ENCODE measurements around the gene MMP17. TPM values are rescaled to one million over a fixed set of nuclear protein-coding genes. Genes with fewer than 3 reads are reported as not detected.
A peak's percentile ranks its signal among the peaks of the same experiment; 100 is the strongest.

Gene MMP17
- total and polyA plus RNA-seq, 5 donors from 2014 or later = 0.51 TPM; not detected in 4

- H3K4me1 Mint-ChIP-seq = peaks cover 0 to 37% (median 7%) of the 10 kb centered on the region in 4 donors
- Histone ChIP-seq H3K27me3 (ENCODE audit: control insufficient read depth, insufficient read depth, low read length) (no peaks in the 10 kb centered on the region), H3K4me1 (ENCODE audit: control insufficient read depth, insufficient read depth, low read length, poor library complexity, severe bottlenecking) (peaks cover 18% of the 10 kb centered on the region), H3K4me3 (ENCODE audit: low read depth, low read length) (no peak overlapping the region), H3K9me3 (ENCODE audit: control insufficient read depth in 2 of 2, low read length in 2 of 2) (no peaks in the 10 kb centered on the region), H3K27ac (ENCODE audit: insufficient read depth, low read length, poor library complexity, severe bottlenecking) (no peak overlapping the region), H3K36me3 (ENCODE audit: control insufficient read depth, insufficient read depth, low read length) (no peaks in the 10 kb centered on the region)
- no peak for ATAC-seq (ENCODE audit: low read depth in 2 of 2)
- H3K9me3 Mint-ChIP-seq = no peaks in the 10 kb centered on the region
- H3K36me3 Mint-ChIP-seq = peaks cover 3% of the 10 kb centered on the region
- peak overlapping the region; percentile 52 to 76 (median 66) for H3K4me3 Mint-ChIP-seq
- H3K27ac Mint-ChIP-seq = peak overlapping the region in 2 of 3 donors; percentile 32 to 56
- no peak for DNase-seq
- H3K27me3 Mint-ChIP-seq = no peaks in the 10 kb centered on the region
Measured at GRCh38 chr12:131897875-131898274, 69.7 kb downstream of the MMP17 start.

GRCh38 chr12:131900397-131900796 is 72.2 kb downstream of the MMP17 start:
- H3K27me3 ChIP-seq (ENCODE audit: control insufficient read depth, insufficient read depth, low read length) = no peaks in the 10 kb centered on the region
- no peak overlapping the region for H3K27ac Mint-ChIP-seq
- DNase-seq (no peak), ATAC-seq (ENCODE audit: low read depth in 2 of 2) (no peak)
- no peaks in the 10 kb centered on the region for H3K9me3 ChIP-seq (ENCODE audit: control insufficient read depth in 2 of 2, low read length in 2 of 2)
- H3K4me1 Mint-ChIP-seq = peaks cover 0 to 47% (median 7%) of the 10 kb centered on the region in 4 donors
- no peaks in the 10 kb centered on the region for H3K27me3 Mint-ChIP-seq
- peaks cover 20% of the 10 kb centered on the region for H3K4me1 ChIP-seq (ENCODE audit: control insufficient read depth, insufficient read depth, low read length, poor library complexity, severe bottlenecking)
- H3K4me3 ChIP-seq (ENCODE audit: low read depth, low read length) = no peak overlapping the region
- no peaks in the 10 kb centered on the region for H3K36me3 ChIP-seq (ENCODE audit: control insufficient read depth, insufficient read depth, low read length)
- peaks cover 3% of the 10 kb centered on the region for H3K36me3 Mint-ChIP-seq
- no peak overlapping the region for H3K27ac ChIP-seq (ENCODE audit: insufficient read depth, low read length, poor library complexity, severe bottlenecking)
- H3K9me3 Mint-ChIP-seq = no peaks in the 10 kb centered on the region
- H3K4me3 Mint-ChIP-seq = peak overlapping the region in 1 of 4 donors; percentile 33

Other genes with a start within 250 kb of the MMP17 start
- gene SFSWAP, start 117.3 kb upstream of the MMP17 start, total RNA-seq = 105 TPM
- 10 to 100 TPM; 14.6 to 18.6 (median 18.2) TPM for gene SFSWAP, start 117.3 kb upstream of the MMP17 start, polyA plus RNA-seq
- gene ULK1, start 66.2 kb downstream of the MMP17 start, total RNA-seq = 90.0 TPM
- under 1 TPM; 0.20 to 0.48 (median 0.46) TPM for gene ULK1, start 66.2 kb downstream of the MMP17 start, polyA plus RNA-seq
- gene PUS1, start 100.9 kb downstream of the MMP17 start, total RNA-seq = 26.0 TPM
- 10 to 100 TPM; 14.0 to 18.6 (median 17.3) TPM for gene PUS1, start 100.9 kb downstream of the MMP17 start, polyA plus RNA-seq
- 77.9 TPM for gene EP400, start 121.5 kb downstream of the MMP17 start, total RNA-seq
- gene EP400, start 121.5 kb downstream of the MMP17 start, polyA plus RNA-seq = 1 to 10 TPM; 1.2 to 2.1 (median 1.6) TPM